ENCODE results near the gene POU2AF3.

DNA sequence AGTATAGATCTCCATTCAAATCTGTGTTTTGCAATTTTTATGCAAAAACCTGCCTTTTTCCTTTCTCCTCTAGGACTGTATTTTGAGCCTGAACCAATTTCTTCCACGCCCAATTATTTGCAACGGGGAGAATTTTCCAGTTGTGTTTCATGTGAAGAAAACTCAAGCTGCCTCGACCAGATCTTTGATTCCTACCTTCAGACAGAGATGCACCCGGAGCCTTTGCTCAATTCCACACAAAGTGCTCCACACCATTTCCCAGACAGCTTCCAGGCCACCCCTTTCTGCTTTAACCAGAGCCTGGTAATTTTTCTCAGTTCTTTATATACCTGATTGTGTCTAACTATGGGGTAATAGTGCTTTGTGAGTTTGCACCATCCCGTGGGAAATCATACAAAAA is 8.0 kb downstream of the POU2AF3 start:
- TF ChIP-seq GATA2 (IDR thresholded peaks at IDR 0.05; ENCODE audit: low read depth, low read length) (no peak), GATA3 (IDR thresholded peaks at IDR 0.05; ENCODE audit: low read depth, low read length) (no peak)

All from SH-SY5Y (cell line).